K562 (cell line): ENCODE measurements around the gene SLC12A4. TPM values are rescaled to one million over a fixed set of nuclear protein-coding genes. Genes with fewer than 3 reads are reported as not detected.

Source experiments
- FOXM1 ChIP-seq, 2 experiments: fragments of 450-650 bp in 1 of 2; sonication (generic) in 1 of 2; formaldehyde crosslinking in 1 of 2; IDR thresholded peaks; 2 replicates each; pipeline versions ENCODE4 v1.6.1 to v1.9.0; 2017 to 2022; ENCODE audit warnings: low read depth in 2 of 2, mild to moderate bottlenecking in 2 of 2, missing genetic modification reagents in 1 of 2, moderate library complexity in 1 of 2
- KDM1A ChIP-seq, 2 experiments: fragments of 450-650 bp; IDR thresholded peaks; 2 replicates each; pipeline ENCODE4 v1.6.1; 2016; ENCODE audit warnings: mild to moderate bottlenecking in 2 of 2
- KDM5B ChIP-seq: fragments of 200-600 bp; sonication (generic); IDR thresholded peaks from 2 replicates; pipeline ENCODE4 v1.6.1; 2012; ENCODE audit warnings: low read depth, mild to moderate bottlenecking, moderate library complexity, low read length, control low read depth, inconsistent platforms; ENCODE audit not compliant: insufficient replicate concordance
- NCOA1 ChIP-seq: fragments of 450-650 bp; IDR thresholded peaks from 2 replicates; pipeline ENCODE4 v1.6.1; 2016; ENCODE audit warnings: low read depth
- PML ChIP-seq: IDR thresholded peaks from 2 replicates; pipeline ENCODE4 v1.6.1; 2012; ENCODE audit warnings: low read length, inconsistent platforms
- TAF1 ChIP-seq: IDR thresholded peaks from 2 replicates; pipeline ENCODE4 v1.6.1; 2011; ENCODE audit warnings: mild to moderate bottlenecking, low read length, moderate library complexity; ENCODE audit not compliant: insufficient read depth, control insufficient read depth, severe bottlenecking; ENCODE audit errors: extremely low read depth
- ZBED1 ChIP-seq: IDR thresholded peaks from 2 replicates; pipeline ENCODE4 v1.6.1; 2014
- ZNF143 ChIP-seq: sonication (generic); formaldehyde crosslinking; IDR thresholded peaks from 2 replicates; pipeline ENCODE4 v1.9.0; 2022; ENCODE audit warnings: mild to moderate bottlenecking, missing genetic modification reagents
- ZNF324 ChIP-seq: fragments of 250-450 bp; sonication (Bioruptor Pico); IDR thresholded peaks from 2 replicates; pipeline ENCODE4 v1.4.0; 2020; ENCODE audit warnings: mild to moderate bottlenecking
- ZNF785 ChIP-seq: fragments of 250-450 bp; sonication (Bioruptor Pico); IDR thresholded peaks from 2 replicates; pipeline ENCODE4 v1.4.0; 2020; ENCODE audit warnings: mild to moderate bottlenecking
- ZSCAN29 ChIP-seq: fragments of 450-650 bp; IDR thresholded peaks from 2 replicates; pipeline ENCODE4 v1.6.1; 2017
- ZSCAN32 ChIP-seq: fragments of 450-650 bp; formaldehyde crosslinking; IDR thresholded peaks from 2 replicates; pipeline ENCODE4 v1.4.0; 2020; ENCODE audit warnings: mild to moderate bottlenecking, moderate library complexity
- polyA plus RNA-seq, 8 experiments: library from polyadenylated mRNA; depleted of rRNA in 4 of 8; stranded (reverse) in 5 of 8; unstranded in 3 of 8; fragments of >200 nt; fragmentation: Nextera tagmentation in 2 of 8; fragmentation: Illumina TruSeq in 1 of 8; extraction: Ambion mirVana in 2 of 8; extraction: Trizol in 1 of 8; gene quantifications; 2 replicates each; pipeline versions ENCODE4 v1.2.1 to v1.2.3, GENCODE V29; 2011 to 2014; ENCODE audit warnings: inconsistent platforms in 1 of 8, missing spikeins in 1 of 8
- total RNA-seq, 7 experiments: library from RNA; depleted of rRNA in 6 of 7; stranded (reverse); fragments of >200 nt in 6 of 7; fragmentation: Illumina TruSeq in 2 of 7; extraction: Trizol in 2 of 7; gene quantifications; 2 replicates each; pipeline versions ENCODE4 v1.2.1 to v1.2.3, GENCODE V29; 2011 to 2021; ENCODE audit warnings: low replicate concordance in 1 of 7
- TF ChIP-seq, protein P1 (sequence below): sonication (generic); formaldehyde crosslinking; IDR thresholded peaks from 2 replicates; pipeline ENCODE4 v1.4.0; 2020; ENCODE audit warnings: mild to moderate bottlenecking, missing genetic modification reagents
- TF ChIP-seq, protein P2 (sequence below), 3 experiments: fragments of 200-800 bp in 1 of 3; fragments of 250-450 bp in 1 of 3; fragments of 450-650 bp in 1 of 3; sonication (Bioruptor Pico) in 1 of 3; sonication (Bioruptor generic) in 1 of 3; formaldehyde crosslinking in 1 of 3; IDR thresholded peaks; 2 replicates each; pipeline versions ENCODE4 v1.6.1 to v1.8.0; 2016 to 2022; ENCODE audit warnings: mild to moderate bottlenecking in 2 of 3, missing genetic modification characterization in 2 of 3, missing compliant biosample characterization in 1 of 3, moderate library complexity in 1 of 3
- TF ChIP-seq, protein P3 (sequence below): sonication (generic); formaldehyde crosslinking; IDR thresholded peaks from 2 replicates; pipeline ENCODE4 v1.9.0; 2022; ENCODE audit warnings: mild to moderate bottlenecking, missing genetic modification reagents
- TF ChIP-seq, protein P4 (sequence below): sonication (generic); formaldehyde crosslinking; IDR thresholded peaks from 2 replicates; pipeline ENCODE4 v1.8.0; 2022; ENCODE audit warnings: mild to moderate bottlenecking, missing genetic modification reagents

Gene SLC12A4
- total and polyA plus RNA-seq, 9 of the 15 experiments (the other 6 are each of a cell fraction or from before 2014, with no cell fraction given): 0.75 to 43.5 (median 15.0) TPM

DNA sequence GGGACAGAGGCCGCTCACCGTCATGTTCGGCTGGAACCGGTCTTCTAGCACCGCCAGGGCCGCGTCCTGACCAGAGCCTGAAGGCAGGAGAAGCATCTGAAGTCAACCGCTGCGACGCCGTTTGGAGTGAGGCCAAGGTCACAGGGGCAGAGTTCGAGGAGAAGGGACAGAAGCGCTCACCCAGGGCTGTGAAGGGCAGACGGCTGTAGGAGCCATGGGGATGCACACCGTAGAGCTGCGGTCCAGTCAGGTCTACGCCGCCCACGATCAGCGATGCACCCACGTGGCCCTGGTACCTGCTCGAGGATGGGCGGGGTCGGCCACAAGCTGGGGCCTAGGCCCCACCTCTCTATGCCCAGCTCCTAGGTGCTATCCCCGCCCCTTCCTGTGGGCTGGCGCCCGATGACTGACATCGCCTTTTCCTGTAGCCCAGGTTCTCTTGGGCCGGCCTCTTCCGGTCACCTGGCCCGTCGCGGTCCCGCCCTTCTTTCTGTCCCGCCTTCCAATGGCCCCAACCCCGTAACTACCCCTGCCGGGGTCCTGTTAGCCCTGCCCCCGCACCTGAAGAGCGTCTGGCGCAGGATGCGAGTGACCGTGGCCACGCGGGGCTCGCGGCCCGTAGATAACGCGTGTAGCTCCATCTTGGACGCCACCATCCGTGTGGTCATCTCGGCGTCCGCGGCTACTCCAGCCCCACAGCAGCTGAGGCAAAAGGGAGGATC, 32.9 kb downstream of the SLC12A4 start (continued):
- TF ChIP-seq, protein P1, sequence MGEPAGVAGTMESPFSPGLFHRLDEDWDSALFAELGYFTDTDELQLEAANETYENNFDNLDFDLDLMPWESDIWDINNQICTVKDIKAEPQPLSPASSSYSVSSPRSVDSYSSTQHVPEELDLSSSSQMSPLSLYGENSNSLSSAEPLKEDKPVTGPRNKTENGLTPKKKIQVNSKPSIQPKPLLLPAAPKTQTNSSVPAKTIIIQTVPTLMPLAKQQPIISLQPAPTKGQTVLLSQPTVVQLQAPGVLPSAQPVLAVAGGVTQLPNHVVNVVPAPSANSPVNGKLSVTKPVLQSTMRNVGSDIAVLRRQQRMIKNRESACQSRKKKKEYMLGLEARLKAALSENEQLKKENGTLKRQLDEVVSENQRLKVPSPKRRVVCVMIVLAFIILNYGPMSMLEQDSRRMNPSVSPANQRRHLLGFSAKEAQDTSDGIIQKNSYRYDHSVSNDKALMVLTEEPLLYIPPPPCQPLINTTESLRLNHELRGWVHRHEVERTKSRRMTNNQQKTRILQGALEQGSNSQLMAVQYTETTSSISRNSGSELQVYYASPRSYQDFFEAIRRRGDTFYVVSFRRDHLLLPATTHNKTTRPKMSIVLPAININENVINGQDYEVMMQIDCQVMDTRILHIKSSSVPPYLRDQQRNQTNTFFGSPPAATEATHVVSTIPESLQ (CRISPR knock-in tag): peak; percentile 98
- TF ChIP-seq KDM1A (IDR thresholded peaks at IDR 0.05): no peak
- peak; percentile 82 for TF ChIP-seq TAF1
- no peak for TF ChIP-seq ZNF785 (CRISPR knock-in tag)
- peak; percentile 45; the same call in 1 of the 2 replicates for TF ChIP-seq ZNF143 (CRISPR knock-in tag)
- no peak for TF ChIP-seq FOXM1 (IDR thresholded peaks at IDR 0.05; ENCODE audit: low read depth)
- TF ChIP-seq FOXM1 (CRISPR knock-in tag; IDR thresholded peaks at IDR 0.05; ENCODE audit: low read depth): 0 out of 2 replicates have a peak, but pooled peaks have one; percentile 82
- TF ChIP-seq, protein P2, sequence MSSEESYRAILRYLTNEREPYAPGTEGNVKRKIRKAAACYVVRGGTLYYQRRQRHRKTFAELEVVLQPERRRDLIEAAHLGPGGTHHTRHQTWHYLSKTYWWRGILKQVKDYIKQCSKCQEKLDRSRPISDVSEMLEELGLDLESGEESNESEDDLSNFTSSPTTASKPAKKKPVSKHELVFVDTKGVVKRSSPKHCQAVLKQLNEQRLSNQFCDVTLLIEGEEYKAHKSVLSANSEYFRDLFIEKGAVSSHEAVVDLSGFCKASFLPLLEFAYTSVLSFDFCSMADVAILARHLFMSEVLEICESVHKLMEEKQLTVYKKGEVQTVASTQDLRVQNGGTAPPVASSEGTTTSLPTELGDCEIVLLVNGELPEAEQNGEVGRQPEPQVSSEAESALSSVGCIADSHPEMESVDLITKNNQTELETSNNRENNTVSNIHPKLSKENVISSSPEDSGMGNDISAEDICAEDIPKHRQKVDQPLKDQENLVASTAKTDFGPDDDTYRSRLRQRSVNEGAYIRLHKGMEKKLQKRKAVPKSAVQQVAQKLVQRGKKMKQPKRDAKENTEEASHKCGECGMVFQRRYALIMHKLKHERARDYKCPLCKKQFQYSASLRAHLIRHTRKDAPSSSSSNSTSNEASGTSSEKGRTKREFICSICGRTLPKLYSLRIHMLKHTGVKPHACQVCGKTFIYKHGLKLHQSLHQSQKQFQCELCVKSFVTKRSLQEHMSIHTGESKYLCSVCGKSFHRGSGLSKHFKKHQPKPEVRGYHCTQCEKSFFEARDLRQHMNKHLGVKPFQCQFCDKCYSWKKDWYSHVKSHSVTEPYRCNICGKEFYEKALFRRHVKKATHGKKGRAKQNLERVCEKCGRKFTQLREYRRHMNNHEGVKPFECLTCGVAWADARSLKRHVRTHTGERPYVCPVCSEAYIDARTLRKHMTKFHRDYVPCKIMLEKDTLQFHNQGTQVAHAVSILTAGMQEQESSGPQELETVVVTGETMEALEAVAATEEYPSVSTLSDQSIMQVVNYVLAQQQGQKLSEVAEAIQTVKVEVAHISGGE (CRISPR knock-in tag; IDR thresholded peaks at IDR 0.05): peak in 2 of 3 experiments; percentile 15 to 84; a peak in 2 of 6 replicates
- peak; percentile 82 for TF ChIP-seq PML
- no peak for TF ChIP-seq ZSCAN32 (CRISPR knock-in tag)
- TF ChIP-seq, protein P3, sequence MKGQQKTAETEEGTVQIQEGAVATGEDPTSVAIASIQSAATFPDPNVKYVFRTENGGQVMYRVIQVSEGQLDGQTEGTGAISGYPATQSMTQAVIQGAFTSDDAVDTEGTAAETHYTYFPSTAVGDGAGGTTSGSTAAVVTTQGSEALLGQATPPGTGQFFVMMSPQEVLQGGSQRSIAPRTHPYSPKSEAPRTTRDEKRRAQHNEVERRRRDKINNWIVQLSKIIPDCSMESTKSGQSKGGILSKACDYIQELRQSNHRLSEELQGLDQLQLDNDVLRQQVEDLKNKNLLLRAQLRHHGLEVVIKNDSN: peak; percentile 96
- TF ChIP-seq NCOA1: no peak
- TF ChIP-seq ZNF324 (CRISPR knock-in tag): no peak; the same call in 1 of the 2 replicates
- TF ChIP-seq ZSCAN29: peak; percentile 73
- TF ChIP-seq ZBED1: peak; percentile 71; the same call in 1 of the 2 replicates
- TF ChIP-seq, protein P4, sequence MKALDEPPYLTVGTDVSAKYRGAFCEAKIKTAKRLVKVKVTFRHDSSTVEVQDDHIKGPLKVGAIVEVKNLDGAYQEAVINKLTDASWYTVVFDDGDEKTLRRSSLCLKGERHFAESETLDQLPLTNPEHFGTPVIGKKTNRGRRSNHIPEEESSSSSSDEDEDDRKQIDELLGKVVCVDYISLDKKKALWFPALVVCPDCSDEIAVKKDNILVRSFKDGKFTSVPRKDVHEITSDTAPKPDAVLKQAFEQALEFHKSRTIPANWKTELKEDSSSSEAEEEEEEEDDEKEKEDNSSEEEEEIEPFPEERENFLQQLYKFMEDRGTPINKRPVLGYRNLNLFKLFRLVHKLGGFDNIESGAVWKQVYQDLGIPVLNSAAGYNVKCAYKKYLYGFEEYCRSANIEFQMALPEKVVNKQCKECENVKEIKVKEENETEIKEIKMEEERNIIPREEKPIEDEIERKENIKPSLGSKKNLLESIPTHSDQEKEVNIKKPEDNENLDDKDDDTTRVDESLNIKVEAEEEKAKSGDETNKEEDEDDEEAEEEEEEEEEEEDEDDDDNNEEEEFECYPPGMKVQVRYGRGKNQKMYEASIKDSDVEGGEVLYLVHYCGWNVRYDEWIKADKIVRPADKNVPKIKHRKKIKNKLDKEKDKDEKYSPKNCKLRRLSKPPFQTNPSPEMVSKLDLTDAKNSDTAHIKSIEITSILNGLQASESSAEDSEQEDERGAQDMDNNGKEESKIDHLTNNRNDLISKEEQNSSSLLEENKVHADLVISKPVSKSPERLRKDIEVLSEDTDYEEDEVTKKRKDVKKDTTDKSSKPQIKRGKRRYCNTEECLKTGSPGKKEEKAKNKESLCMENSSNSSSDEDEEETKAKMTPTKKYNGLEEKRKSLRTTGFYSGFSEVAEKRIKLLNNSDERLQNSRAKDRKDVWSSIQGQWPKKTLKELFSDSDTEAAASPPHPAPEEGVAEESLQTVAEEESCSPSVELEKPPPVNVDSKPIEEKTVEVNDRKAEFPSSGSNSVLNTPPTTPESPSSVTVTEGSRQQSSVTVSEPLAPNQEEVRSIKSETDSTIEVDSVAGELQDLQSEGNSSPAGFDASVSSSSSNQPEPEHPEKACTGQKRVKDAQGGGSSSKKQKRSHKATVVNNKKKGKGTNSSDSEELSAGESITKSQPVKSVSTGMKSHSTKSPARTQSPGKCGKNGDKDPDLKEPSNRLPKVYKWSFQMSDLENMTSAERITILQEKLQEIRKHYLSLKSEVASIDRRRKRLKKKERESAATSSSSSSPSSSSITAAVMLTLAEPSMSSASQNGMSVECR (CRISPR knock-in tag): peak; percentile 95
- peak; percentile 31 for TF ChIP-seq KDM5B
